Activated CD8-positive, alpha-beta T cell treated with anti-CD3 and anti-CD28 coated beads for 36 hours (primary cell): Measurements from ENCODE around the gene LDLRAP1. TPM values are rescaled to one million over a fixed set of nuclear protein-coding genes. Genes with fewer than 3 reads are reported as not detected.

ENCODE experiments used
- ATAC-seq: fragments of 200-7000 bp; cut with Tn5 transposase; one replicate; pipeline ENCODE4 v1.10.0; 2021; ENCODE audit warnings: mild to moderate bottlenecking, moderate library complexity
- CTCF ChIA-PET: fragments of 350-600 bp; sonication (Branson Sonifier 250); formaldehyde crosslinking; loops from one replicate; lab custom pipeline; 2021; ENCODE audit warnings: antibody characterized with exemption; lab: Charles Lee
- POLR2A ChIA-PET: fragments of 350-600 bp; sonication (Branson Sonifier 250); formaldehyde crosslinking; loops from one replicate; lab custom pipeline; 2021; ENCODE audit warnings: antibody characterized with exemption; lab: Charles Lee
- DNase-seq: peaks from one replicate; pipeline ENCODE4 v3.0.0-alpha.2; 2020
- H3K27ac Mint-ChIP-seq: one replicate; pipeline ENCODE4 v1.8.0; 2021; ENCODE audit warnings: mild to moderate bottlenecking, mixed read lengths
- H3K27me3 Mint-ChIP-seq: one replicate; pipeline ENCODE4 v1.8.0; 2021; ENCODE audit warnings: mixed read lengths
- H3K36me3 Mint-ChIP-seq: one replicate; pipeline ENCODE4 v1.8.0; 2021; ENCODE audit warnings: low read depth, mixed read lengths
- H3K4me1 Mint-ChIP-seq: one replicate; pipeline ENCODE4 v1.8.0; 2021; ENCODE audit warnings: low read depth, mixed read lengths
- H3K4me3 Mint-ChIP-seq: one replicate; pipeline ENCODE4 v1.8.0; 2021; ENCODE audit warnings: mild to moderate bottlenecking, moderate library complexity, mixed read lengths
- H3K9me3 Mint-ChIP-seq: one replicate; pipeline ENCODE4 v1.8.0; 2021; ENCODE audit warnings: mixed read lengths
- CTCF ChIP-seq: fragments of 200-600 bp; IDR thresholded peaks from one replicate; pipeline ENCODE4 v1.8.0; 2022; ENCODE audit warnings: antibody characterized with exemption, mild to moderate bottlenecking
- intact Hi-C: fragments of 100-400 bp; cut with micrococcal nuclease; formaldehyde crosslinking; loops from one replicate; pipeline ENCODE4 v1.10.0; 2022
- total RNA-seq, 2 experiments: library from RNA; stranded (reverse); gene quantifications; one replicate each; pipeline ENCODE4 v1.2.3, GENCODE V29; 2021

LDLRAP1 gene
- total RNA-seq, 2 experiments from 2014 or later: 13.4 to 14.5 TPM

- Mint-ChIP-seq H3K4me3 (no peak overlapping the region), H3K27me3 (no peaks in the 10 kb centered on the region), H3K9me3 (no peaks in the 10 kb centered on the region), H3K27ac (no peak overlapping the region), H3K4me1 (peaks cover 2% of the 10 kb centered on the region), H3K36me3 (no peaks in the 10 kb centered on the region)
- ATAC-seq (no peak), DNase-seq (no peak)
- intact Hi-C loops: no loop called here
- ChIA-PET CTCF (interaction anchor here (1.0 kb wide), 1 partner anchor 35 kb away, joined by 3 read pairs; no protein-coding TSS in a partner anchor), POLR2A (no interaction called here)
- no peak for TF ChIP-seq CTCF
Observed at GRCh38 chr1:25532970-25533369, 10.4 kb upstream of the LDLRAP1 start.

GRCh38 chr1:25533775-25534409 is 9.5 kb upstream of the LDLRAP1 start:
- H3K27me3 Mint-ChIP-seq: no peaks in the 10 kb centered on the region
- no peak overlapping the region for H3K27ac Mint-ChIP-seq
- TF ChIP-seq CTCF: no peak
- H3K4me3 Mint-ChIP-seq: no peak overlapping the region
- ATAC-seq: no peak
- DNase-seq: no peak
- H3K36me3 Mint-ChIP-seq: no peaks in the 10 kb centered on the region
- peaks cover 6% of the 10 kb centered on the region for H3K4me1 Mint-ChIP-seq
- CTCF ChIA-PET: interaction anchor here (1.9 kb wide), 1 partner anchor 15 kb away, joined by 4 read pairs; no protein-coding TSS in a partner anchor
- POLR2A ChIA-PET: no interaction called here
- no peaks in the 10 kb centered on the region for H3K9me3 Mint-ChIP-seq
- intact Hi-C loops: no loop called here

DNA sequence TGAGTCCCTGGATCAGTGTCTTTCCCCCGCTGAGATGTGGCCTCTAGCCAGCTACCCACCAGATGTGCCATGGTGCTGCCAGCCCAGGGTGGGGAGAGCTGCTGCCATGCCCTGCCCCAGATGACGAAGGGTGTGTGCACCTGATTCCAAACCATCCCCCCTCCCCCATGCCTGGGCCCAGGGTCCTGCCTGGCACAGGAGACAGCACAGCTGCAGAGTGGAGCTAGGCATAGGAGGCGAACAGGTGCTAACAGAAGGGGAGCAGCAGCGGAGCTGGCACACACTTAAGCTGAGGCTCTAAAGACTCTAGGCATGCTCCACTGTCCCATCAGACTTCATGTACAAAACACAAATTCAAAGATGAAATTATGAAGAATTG is 9.0 kb upstream of the LDLRAP1 start:
- DNase-seq (no peak), ATAC-seq (no peak)
- no peaks in the 10 kb centered on the region for H3K27me3 Mint-ChIP-seq
- H3K36me3 Mint-ChIP-seq: no peaks in the 10 kb centered on the region
- no peak overlapping the region for H3K27ac Mint-ChIP-seq
- H3K4me1 Mint-ChIP-seq: peaks cover 3% of the 10 kb centered on the region
- no peak for TF ChIP-seq CTCF
- no peaks in the 10 kb centered on the region for H3K9me3 Mint-ChIP-seq
- ChIA-PET POLR2A (interaction anchor here (1.1 kb wide), 1 partner anchor 10 kb away, joined by 5 read pairs; the partner anchor contains the start of gene LDLRAP1), CTCF (interaction anchor here (1.9 kb wide), 1 partner anchor 14 kb away, joined by 4 read pairs; no protein-coding TSS in a partner anchor)
- intact Hi-C loops: no loop called here
- H3K4me3 Mint-ChIP-seq: no peak overlapping the region

DNA sequence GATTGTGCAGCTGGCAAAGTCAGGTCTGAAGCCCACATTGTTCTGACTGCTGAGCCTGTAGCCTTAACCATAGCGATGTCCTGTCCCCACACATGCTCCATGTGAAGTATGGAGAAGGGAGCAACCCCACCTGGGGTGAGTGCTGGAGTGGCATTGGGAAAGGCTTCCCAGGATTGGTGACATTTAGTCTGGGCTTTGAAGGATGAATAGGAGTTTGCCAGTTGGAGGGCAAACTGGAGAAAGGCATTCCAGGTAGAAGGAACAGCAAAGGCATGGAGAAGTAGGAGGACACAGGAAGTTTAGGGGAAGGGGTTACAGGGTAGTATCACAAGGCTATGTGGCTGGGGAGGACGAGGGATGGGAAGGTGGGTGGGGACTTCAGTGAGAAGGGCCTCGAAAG is 7.3 kb upstream of the LDLRAP1 start:
- no peaks in the 10 kb centered on the region for H3K36me3 Mint-ChIP-seq
- intact Hi-C loops: no loop called here
- DNase-seq (no peak), ATAC-seq (no peak)
- peaks cover 3% of the 10 kb centered on the region for H3K4me1 Mint-ChIP-seq
- TF ChIP-seq CTCF: no peak
- H3K4me3 Mint-ChIP-seq: no peak overlapping the region
- CTCF ChIA-PET: interaction anchor here (1.0 to 3.2 kb wide), 2 partner anchors 15 to 16 kb away, joined by 4 to 20 read pairs; no protein-coding TSS in a partner anchor
- H3K27me3 Mint-ChIP-seq: no peaks in the 10 kb centered on the region
- H3K9me3 Mint-ChIP-seq: no peaks in the 10 kb centered on the region
- POLR2A ChIA-PET: no interaction called here
- no peak overlapping the region for H3K27ac Mint-ChIP-seq

DNA sequence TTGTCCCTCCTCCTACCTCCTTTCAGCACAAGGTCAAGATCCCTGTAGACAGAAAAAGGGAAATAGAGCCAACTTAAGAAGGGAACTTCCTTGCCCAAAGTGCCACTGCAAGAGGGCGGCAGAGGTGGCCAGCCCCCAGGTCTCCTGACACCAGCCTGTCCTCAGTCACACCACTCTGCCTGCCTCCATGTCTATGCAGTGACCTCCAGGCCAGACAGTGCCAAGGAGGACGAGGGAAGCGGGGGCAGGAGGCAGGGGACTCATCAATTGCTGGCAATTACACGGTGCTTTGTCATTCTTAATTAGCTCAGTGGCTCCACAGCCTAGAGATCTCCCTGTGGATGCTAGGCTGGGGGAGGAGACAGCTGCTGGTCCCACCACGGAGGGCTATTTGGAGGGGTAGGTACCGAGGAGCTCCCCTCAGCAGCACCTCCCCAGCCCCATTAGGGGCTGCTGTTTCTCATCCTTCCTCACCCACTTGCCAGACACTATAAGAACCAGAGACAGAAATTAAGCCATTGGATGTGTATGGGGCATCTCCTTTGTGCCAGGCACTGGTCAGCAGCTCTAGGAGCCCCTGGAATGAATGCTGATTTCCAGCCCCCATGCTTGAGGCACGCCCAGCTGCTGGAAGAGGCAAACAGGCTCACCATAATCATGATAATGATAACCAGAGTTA is 6.1 kb upstream of the LDLRAP1 start:
- Mint-ChIP-seq H3K9me3 (no peaks in the 10 kb centered on the region), H3K36me3 (no peaks in the 10 kb centered on the region), H3K27me3 (no peaks in the 10 kb centered on the region), H3K4me1 (peaks cover 3% of the 10 kb centered on the region), H3K4me3 (no peak overlapping the region), H3K27ac (no peak overlapping the region)
- DNase-seq: no peak
- ATAC-seq: no peak
- CTCF ChIA-PET: interaction anchor here (1.0 to 3.2 kb wide), 6 partner anchors 13 to 258 kb away, joined by 3 to 20 read pairs (median 4); no protein-coding TSS in a partner anchor
- POLR2A ChIA-PET: interaction anchor here (0.7 to 1.4 kb wide), 2 partner anchors 11 kb away, joined by 3 read pairs; no protein-coding TSS in a partner anchor
- no peak for TF ChIP-seq CTCF
- intact Hi-C loops: no loop called here
